ENCODE measurements around the gene NAXE. TPM values are rescaled to one million over a fixed set of nuclear protein-coding genes. Genes with fewer than 3 reads are reported as not detected.

NAXE gene
- total RNA-seq, 1 donor from 2014 or later = 59.6 TPM

DNA sequence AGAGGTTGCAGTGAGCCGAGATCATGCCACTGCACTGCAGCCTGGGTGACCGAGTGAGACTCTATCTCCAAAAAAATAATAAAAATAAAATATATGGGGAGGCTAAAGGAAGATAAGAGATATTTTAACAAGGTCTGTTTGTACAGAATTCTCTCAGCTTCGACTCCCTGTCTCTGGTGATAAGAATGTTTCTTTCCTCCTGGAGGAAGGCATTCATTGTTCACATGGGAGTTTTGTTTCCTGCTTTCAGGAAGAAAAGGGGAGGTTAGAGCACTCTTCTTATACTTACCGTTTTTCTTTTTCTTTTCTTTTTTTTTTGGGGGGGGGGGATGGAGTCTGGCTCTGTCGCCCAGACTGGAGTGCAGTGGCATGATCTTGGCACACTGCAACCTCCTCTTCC, 2.0 kb upstream of the NAXE start:
- Mint-ChIP-seq H3K36me3 (ENCODE audit: low read depth) (no peaks in the 10 kb centered on the region), H3K4me3 (ENCODE audit: unreplicated experiment) (no peak overlapping the region), H3K27ac (ENCODE audit: unreplicated experiment) (no peak overlapping the region), H3K27me3 (ENCODE audit: low read depth) (no peaks in the 10 kb centered on the region), H3K4me1 (ENCODE audit: low read depth) (peaks cover 15% of the 10 kb centered on the region), H3K9me3 (ENCODE audit: low read depth) (no peaks in the 10 kb centered on the region)
- DNase-seq (ENCODE audit: low spot score) = no peak
- TF ChIP-seq, protein P1, sequence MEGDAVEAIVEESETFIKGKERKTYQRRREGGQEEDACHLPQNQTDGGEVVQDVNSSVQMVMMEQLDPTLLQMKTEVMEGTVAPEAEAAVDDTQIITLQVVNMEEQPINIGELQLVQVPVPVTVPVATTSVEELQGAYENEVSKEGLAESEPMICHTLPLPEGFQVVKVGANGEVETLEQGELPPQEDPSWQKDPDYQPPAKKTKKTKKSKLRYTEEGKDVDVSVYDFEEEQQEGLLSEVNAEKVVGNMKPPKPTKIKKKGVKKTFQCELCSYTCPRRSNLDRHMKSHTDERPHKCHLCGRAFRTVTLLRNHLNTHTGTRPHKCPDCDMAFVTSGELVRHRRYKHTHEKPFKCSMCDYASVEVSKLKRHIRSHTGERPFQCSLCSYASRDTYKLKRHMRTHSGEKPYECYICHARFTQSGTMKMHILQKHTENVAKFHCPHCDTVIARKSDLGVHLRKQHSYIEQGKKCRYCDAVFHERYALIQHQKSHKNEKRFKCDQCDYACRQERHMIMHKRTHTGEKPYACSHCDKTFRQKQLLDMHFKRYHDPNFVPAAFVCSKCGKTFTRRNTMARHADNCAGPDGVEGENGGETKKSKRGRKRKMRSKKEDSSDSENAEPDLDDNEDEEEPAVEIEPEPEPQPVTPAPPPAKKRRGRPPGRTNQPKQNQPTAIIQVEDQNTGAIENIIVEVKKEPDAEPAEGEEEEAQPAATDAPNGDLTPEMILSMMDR (IDR thresholded peaks at IDR 0.05) = no peak

DNA sequence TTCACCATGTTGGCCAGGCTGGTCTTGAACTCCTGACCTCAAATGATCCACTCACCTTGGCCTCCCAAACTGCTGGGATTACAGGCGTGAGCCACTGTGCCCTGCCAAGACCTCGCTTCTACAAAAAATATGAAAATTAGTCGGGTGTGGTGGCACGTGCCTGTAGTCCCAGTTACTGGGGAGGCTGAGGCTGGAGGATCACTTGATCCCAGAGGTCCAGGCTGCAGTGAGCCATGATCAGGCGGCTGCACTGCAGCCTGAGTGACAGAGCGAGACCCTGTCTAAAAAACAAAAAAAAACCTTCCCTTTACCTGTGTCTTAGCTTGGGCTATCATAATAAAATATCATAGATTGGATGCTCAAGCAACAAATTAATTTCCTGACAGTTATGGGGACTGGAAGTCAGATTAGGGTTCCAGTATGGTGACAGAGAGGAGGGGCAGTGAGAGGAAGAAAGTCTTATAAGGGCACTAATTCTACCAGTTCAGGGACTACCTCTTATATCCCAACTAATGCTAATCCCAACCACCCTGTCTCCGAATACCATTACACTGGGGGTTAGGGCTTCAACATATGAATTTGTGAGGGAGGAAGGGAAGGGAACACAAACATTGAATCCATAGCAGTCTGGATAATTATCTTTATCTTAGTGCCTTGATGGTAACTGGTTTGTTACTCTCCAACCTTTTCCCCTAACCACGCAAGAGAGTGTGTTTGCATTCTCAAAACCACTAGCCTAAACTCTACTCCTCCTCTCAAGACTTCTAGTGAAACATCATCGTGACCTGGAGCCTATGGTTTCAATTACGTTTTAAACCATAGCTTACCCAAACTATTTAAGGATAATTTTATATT, 1.0 kb upstream of the NAXE start:
- H3K36me3 Mint-ChIP-seq (ENCODE audit: low read depth) = peaks cover 8% of the 10 kb centered on the region
- H3K27me3 Mint-ChIP-seq (ENCODE audit: low read depth) = no peaks in the 10 kb centered on the region
- no peak overlapping the region for H3K4me3 Mint-ChIP-seq (ENCODE audit: unreplicated experiment)
- no peaks in the 10 kb centered on the region for H3K9me3 Mint-ChIP-seq (ENCODE audit: low read depth)
- no peak for DNase-seq (ENCODE audit: low spot score)
- H3K4me1 Mint-ChIP-seq (ENCODE audit: low read depth) = peaks cover 15% of the 10 kb centered on the region
- H3K27ac Mint-ChIP-seq (ENCODE audit: unreplicated experiment) = no peak overlapping the region
- TF ChIP-seq, protein P1 (IDR thresholded peaks at IDR 0.05) = no peak

DNA sequence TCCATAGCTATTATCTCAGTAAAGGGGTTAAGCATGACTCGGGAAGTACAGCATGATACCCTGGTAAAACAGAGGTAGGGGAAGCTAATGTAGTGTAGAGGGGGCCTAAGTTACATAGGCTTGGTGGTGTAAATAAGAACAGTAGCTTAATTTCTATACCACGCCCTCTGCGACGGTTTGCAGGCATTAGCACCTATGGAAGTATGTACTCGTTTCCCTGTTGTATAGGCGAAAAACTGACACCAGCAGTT, 470 bp upstream of the NAXE start:
- no peaks in the 10 kb centered on the region for H3K27me3 Mint-ChIP-seq (ENCODE audit: low read depth)
- peak overlapping the region; percentile 80 for H3K27ac Mint-ChIP-seq (ENCODE audit: unreplicated experiment)
- H3K4me1 Mint-ChIP-seq (ENCODE audit: low read depth) = peaks cover 15% of the 10 kb centered on the region
- peak overlapping the region; percentile 78 for H3K4me3 Mint-ChIP-seq (ENCODE audit: unreplicated experiment)
- TF ChIP-seq, protein P1 (IDR thresholded peaks at IDR 0.05) = no peak
- H3K9me3 Mint-ChIP-seq (ENCODE audit: low read depth) = no peaks in the 10 kb centered on the region
- no peak for DNase-seq (ENCODE audit: low spot score)
- H3K36me3 Mint-ChIP-seq (ENCODE audit: low read depth) = peaks cover 8% of the 10 kb centered on the region

DNA sequence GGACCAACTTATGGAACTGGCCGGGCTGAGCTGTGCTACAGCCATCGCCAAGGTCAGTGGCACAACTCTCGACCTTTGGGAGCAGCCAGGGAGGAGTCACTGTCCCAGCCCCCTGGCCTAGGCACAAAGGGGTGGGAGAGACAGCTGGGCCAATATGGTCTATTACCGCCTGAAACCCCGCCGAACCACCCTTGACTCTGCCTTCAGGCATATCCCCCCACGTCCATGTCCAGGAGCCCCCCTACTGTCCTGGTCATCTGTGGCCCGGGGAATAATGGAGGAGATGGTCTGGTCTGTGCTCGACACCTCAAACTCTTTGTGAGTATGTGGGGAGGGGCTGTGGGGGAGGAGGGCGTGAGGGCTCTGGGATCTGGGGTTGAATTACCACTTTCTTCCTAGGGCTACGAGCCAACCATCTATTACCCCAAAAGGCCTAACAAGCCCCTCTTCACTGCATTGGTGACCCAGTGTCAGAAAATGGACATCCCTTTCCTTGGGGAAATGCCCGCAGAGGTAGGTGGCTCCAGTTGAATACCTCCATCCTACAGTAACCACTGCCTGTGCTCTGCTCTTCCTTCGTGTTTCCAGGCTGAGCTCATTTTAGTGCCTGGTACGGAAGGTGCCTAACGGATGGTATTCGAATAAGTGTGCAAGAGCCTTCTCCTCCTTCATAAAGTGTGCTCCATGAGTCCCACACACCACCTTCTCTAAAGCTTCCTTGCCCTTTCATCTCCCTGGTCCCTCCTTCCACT, 758 bp downstream of the NAXE start:
- Mint-ChIP-seq H3K4me3 (ENCODE audit: unreplicated experiment) (peak overlapping the region; percentile 78), H3K36me3 (ENCODE audit: low read depth) (peaks cover 8% of the 10 kb centered on the region), H3K27ac (ENCODE audit: unreplicated experiment) (peak overlapping the region; percentile 12), H3K4me1 (ENCODE audit: low read depth) (peaks cover 15% of the 10 kb centered on the region), H3K27me3 (ENCODE audit: low read depth) (no peaks in the 10 kb centered on the region), H3K9me3 (ENCODE audit: low read depth) (no peaks in the 10 kb centered on the region)
- no peak for DNase-seq (ENCODE audit: low spot score)
- TF ChIP-seq, protein P1 (IDR thresholded peaks at IDR 0.05) = no peak

DNA sequence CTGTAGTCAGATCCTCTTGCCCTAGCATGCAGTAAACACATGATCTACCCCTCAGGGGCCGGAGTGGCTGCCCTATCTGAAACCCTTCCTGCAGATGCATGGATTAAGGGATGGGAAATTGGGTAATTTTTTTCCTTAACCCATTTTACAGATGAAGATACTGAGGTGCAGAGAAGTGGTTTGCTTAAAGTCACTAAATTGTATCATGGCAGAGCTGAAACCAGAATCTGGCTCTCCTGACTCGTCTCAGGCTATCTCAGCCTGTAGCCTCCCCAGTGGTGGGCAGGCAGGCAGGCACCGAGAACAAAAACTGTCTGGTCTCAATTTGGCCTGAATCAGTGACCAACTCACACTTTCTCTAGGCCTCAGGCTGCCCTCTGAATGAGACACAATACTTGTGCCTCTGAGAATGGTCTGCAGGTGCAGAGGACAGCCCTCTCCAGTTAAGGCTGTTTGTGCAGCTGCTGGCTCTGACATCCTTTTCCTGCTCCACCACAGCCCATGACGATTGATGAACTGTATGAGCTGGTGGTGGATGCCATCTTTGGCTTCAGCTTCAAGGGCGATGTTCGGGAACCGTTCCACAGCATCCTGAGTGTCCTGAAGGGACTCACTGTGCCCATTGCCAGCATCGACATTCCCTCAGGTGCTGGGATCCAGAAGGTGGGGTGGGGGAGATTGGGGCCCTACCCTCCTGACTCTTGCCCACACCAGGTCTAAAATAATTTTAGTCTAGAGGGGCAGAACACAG, 1.5 kb downstream of the NAXE start:
- Mint-ChIP-seq H3K27ac (ENCODE audit: unreplicated experiment) (no peak overlapping the region), H3K4me1 (ENCODE audit: low read depth) (peaks cover 15% of the 10 kb centered on the region), H3K27me3 (ENCODE audit: low read depth) (no peaks in the 10 kb centered on the region), H3K4me3 (ENCODE audit: unreplicated experiment) (peak overlapping the region; percentile 78), H3K36me3 (ENCODE audit: low read depth) (peaks cover 8% of the 10 kb centered on the region), H3K9me3 (ENCODE audit: low read depth) (no peaks in the 10 kb centered on the region)
- DNase-seq (ENCODE audit: low spot score) = no peak
- TF ChIP-seq, protein P1 (IDR thresholded peaks at IDR 0.05) = no peak

Measured in chondrocyte (in vitro differentiated cells).